CD14-positive monocyte (primary cell): ENCODE measurements around the gene PCDHGC3. TPM values are rescaled to one million over a fixed set of nuclear protein-coding genes. Genes with fewer than 3 reads are reported as not detected.

Experiments
- DNase-seq, 3 donors: peaks; one replicate each; pipeline ENCODE4 v3.0.0-alpha.2; 2011 to 2022
- H2AFZ ChIP-seq: 2 replicates; pipeline ENCODE4 v1.6.0; 2012; ENCODE audit warnings: mild to moderate bottlenecking, low read depth, low read length, inconsistent platforms; ENCODE audit not compliant: insufficient read depth, poor library complexity, severe bottlenecking
- H3K27ac ChIP-seq, 2 donors: 1 replicate in 1 of 2; 2 replicates in 1 of 2; pipeline ENCODE4 v1.5.1; 2012 to 2013; ENCODE audit warnings: low read length in 2 of 2, control low read depth in 1 of 2, inconsistent platforms in 1 of 2, low read depth in 1 of 2, mild to moderate bottlenecking in 1 of 2
- H3K27me3 ChIP-seq, 2 donors: one replicate each; pipeline versions ENCODE4 v1.6.0 to v1.6.1; 2011 to 2013; ENCODE audit warnings: low read length in 2 of 2; ENCODE audit not compliant: control insufficient read depth in 2 of 2, insufficient read depth in 2 of 2
- H3K36me3 ChIP-seq, 2 donors: replicated peaks in 1 of 2; 1 replicate in 1 of 2; 2 replicates in 1 of 2; pipeline versions ENCODE4 v1.5.1 to v1.6.1; 2012 to 2013; ENCODE audit warnings: low read length in 2 of 2, control low read depth in 1 of 2, inconsistent platforms in 1 of 2, mild to moderate bottlenecking in 1 of 2; ENCODE audit not compliant: insufficient read depth in 2 of 2, control insufficient read depth in 1 of 2
- H3K4me1 ChIP-seq, 2 donors: 1 replicate in 1 of 2; 2 replicates in 1 of 2; pipeline versions ENCODE4 v1.5.1 to v1.6.1; 2012 to 2013; ENCODE audit warnings: low read length in 2 of 2, control low read depth in 1 of 2, inconsistent platforms in 1 of 2, mild to moderate bottlenecking in 1 of 2, moderate library complexity in 1 of 2; ENCODE audit not compliant: insufficient read depth in 2 of 2, control insufficient read depth in 1 of 2
- H3K4me2 ChIP-seq: replicated peaks from 2 replicates; pipeline ENCODE3; 2012; ENCODE audit warnings: low read length, moderate library complexity, mild to moderate bottlenecking; ENCODE audit not compliant: poor library complexity, severe bottlenecking; ENCODE audit errors: extremely low read depth
- H3K4me3 ChIP-seq, 3 experiments: fragments of 200-600 bp in 1 of 3; sonication (generic) in 1 of 3; replicated peaks in 1 of 3; 1 replicate in 2 of 3; 2 replicates in 1 of 3; pipeline ENCODE4 v1.5.1; 2011 to 2013; ENCODE audit warnings: low read length in 3 of 3, mild to moderate bottlenecking in 3 of 3, control low read depth in 2 of 3, low read depth in 2 of 3, inconsistent platforms in 1 of 3, moderate library complexity in 1 of 3
- H3K79me2 ChIP-seq: 2 replicates; pipeline ENCODE4 v1.6.0; 2012; ENCODE audit warnings: mild to moderate bottlenecking, control low read depth, inconsistent platforms, low read length, moderate library complexity; ENCODE audit not compliant: insufficient read depth
- H3K9ac ChIP-seq: 2 replicates; pipeline ENCODE4 v1.6.0; 2017; ENCODE audit warnings: low read length, mild to moderate bottlenecking; ENCODE audit not compliant: insufficient read depth, poor library complexity, severe bottlenecking
- H3K9me3 ChIP-seq, 2 donors: replicated peaks in 1 of 2; 1 replicate in 1 of 2; 2 replicates in 1 of 2; pipeline versions ENCODE4 v1.5.1 to v1.6.1; 2012 to 2013; ENCODE audit warnings: low read length in 2 of 2, control low read depth in 1 of 2; ENCODE audit not compliant: control insufficient read depth in 1 of 2, insufficient read depth in 1 of 2
- H4K20me1 ChIP-seq: 2 replicates; pipeline ENCODE4 v1.6.0; 2012; ENCODE audit warnings: mild to moderate bottlenecking, low read length, control low read depth, moderate library complexity; ENCODE audit not compliant: insufficient read depth
- H3K27ac Mint-ChIP-seq, 7 donors: one replicate each; pipeline ENCODE4 v1.8.0; 2020; ENCODE audit warnings: mild to moderate bottlenecking in 7 of 7, mixed read lengths in 7 of 7, moderate library complexity in 6 of 7, inconsistent platforms in 2 of 7
- H3K27me3 Mint-ChIP-seq, 3 donors: one replicate each; pipeline ENCODE4 v1.8.0; 2021 to 2022; ENCODE audit warnings: low read depth in 3 of 3, mild to moderate bottlenecking in 3 of 3, mixed read lengths in 3 of 3, moderate library complexity in 3 of 3, inconsistent platforms in 1 of 3
- H3K36me3 Mint-ChIP-seq, 2 donors: one replicate each; pipeline ENCODE4 v1.8.0; 2020; ENCODE audit warnings: mixed read lengths in 2 of 2, inconsistent platforms in 1 of 2, mild to moderate bottlenecking in 1 of 2
- H3K4me1 Mint-ChIP-seq: one replicate; pipeline ENCODE4 v1.8.0; 2020; ENCODE audit warnings: mild to moderate bottlenecking, mixed read lengths
- H3K4me3 Mint-ChIP-seq, 2 donors: one replicate each; pipeline ENCODE4 v1.8.0; 2020; ENCODE audit warnings: mild to moderate bottlenecking in 2 of 2, mixed read lengths in 2 of 2, moderate library complexity in 1 of 2
- H3K9me3 Mint-ChIP-seq, 7 donors: one replicate each; pipeline ENCODE4 v1.8.0; 2020 to 2022; ENCODE audit warnings: mixed read lengths in 7 of 7, mild to moderate bottlenecking in 6 of 7, moderate library complexity in 6 of 7, inconsistent platforms in 2 of 7
- WGBS: methylation state at CpG from one replicate; pipeline ENCODE4 v1.1.5; 2013; ENCODE audit warnings: missing lambda C conversion rate; ENCODE audit not compliant: insufficient coverage; 5-methylcytosine and 5-hydroxymethylcytosine counted together
- intact Hi-C, 2 donors: fragments of 100-400 bp; cut with micrococcal nuclease; formaldehyde crosslinking; loops; one replicate each; pipeline versions ENCODE4 v1.15.0 to v1.15.1; 2023
- polyA plus RNA-seq, 3 donors: library from polyadenylated mRNA; depleted of rRNA in 1 of 3; unstranded in 2 of 3; stranded (reverse) in 1 of 3; fragments of 300-500 nt in 2 of 3; fragments of >200 nt in 1 of 3; fragmentation: Illumina TruSeq in 2 of 3; gene quantifications; 1 replicate in 2 of 3; 2 replicates in 1 of 3; pipeline ENCODE4 v1.2.3, GENCODE V29; 2012 to 2021
- TF ChIP-seq, protein P1 (sequence below): fragments of 200-600 bp; IDR thresholded peaks from one replicate; pipeline ENCODE4 v1.8.0; 2022; ENCODE audit warnings: antibody characterized with exemption, mild to moderate bottlenecking

Gene PCDHGC3
- polyA plus RNA-seq, 3 donors, result 0.33 TPM; not detected in 2

DNA sequence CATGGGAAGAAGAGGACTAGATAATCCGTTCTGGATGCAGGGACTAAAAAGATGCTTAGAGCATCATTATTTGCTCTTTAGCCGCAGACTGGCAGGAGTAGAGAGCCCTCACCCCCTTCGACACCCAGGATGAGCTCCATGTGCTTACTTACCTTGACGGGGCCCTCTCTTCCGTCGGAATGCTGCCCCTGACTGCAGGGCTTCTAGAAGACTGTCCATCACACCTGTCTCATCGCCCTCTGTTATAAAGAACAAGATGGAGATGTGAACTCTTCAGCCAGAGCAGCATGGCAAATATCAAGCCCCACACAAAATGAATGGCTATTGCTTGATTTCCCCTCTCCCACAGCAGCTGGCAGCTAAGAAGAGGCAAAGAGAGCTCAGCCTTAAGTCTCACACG is 48.2 kb downstream of the PCDHGC3 start:
- H3K9ac ChIP-seq, result no peak overlapping the region
- peaks cover 39 to 41% of the 10 kb centered on the region in 2 donors for H3K4me1 ChIP-seq
- peaks cover 13% of the 10 kb centered on the region for H3K79me2 ChIP-seq
- H3K9me3 ChIP-seq, result no peaks in the 10 kb centered on the region
- Mint-ChIP-seq H3K4me3 (no peak overlapping the region), H3K27ac (peak overlapping the region in 1 of 7 donors; percentile 82), H3K36me3 (peaks cover 28 to 42% of the 10 kb centered on the region in 2 donors), H3K9me3 (no peaks in the 10 kb centered on the region), H3K4me1 (peaks cover 51% of the 10 kb centered on the region), H3K27me3 (no peaks in the 10 kb centered on the region)
- no peak overlapping the region for H2AFZ ChIP-seq
- 100% methylated on average over 2 of the region's 8 CpGs for WGBS
- H3K36me3 ChIP-seq, result peaks cover 65 to 79% of the 10 kb centered on the region in 2 donors
- DNase-seq, result no peak
- no peaks in the 10 kb centered on the region for H3K27me3 ChIP-seq
- TF ChIP-seq, protein P1, sequence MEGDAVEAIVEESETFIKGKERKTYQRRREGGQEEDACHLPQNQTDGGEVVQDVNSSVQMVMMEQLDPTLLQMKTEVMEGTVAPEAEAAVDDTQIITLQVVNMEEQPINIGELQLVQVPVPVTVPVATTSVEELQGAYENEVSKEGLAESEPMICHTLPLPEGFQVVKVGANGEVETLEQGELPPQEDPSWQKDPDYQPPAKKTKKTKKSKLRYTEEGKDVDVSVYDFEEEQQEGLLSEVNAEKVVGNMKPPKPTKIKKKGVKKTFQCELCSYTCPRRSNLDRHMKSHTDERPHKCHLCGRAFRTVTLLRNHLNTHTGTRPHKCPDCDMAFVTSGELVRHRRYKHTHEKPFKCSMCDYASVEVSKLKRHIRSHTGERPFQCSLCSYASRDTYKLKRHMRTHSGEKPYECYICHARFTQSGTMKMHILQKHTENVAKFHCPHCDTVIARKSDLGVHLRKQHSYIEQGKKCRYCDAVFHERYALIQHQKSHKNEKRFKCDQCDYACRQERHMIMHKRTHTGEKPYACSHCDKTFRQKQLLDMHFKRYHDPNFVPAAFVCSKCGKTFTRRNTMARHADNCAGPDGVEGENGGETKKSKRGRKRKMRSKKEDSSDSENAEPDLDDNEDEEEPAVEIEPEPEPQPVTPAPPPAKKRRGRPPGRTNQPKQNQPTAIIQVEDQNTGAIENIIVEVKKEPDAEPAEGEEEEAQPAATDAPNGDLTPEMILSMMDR, result no peak
- intact Hi-C loops, result loop anchor here (5.0 kb wide), 4 partner anchors 107 to 202 kb away; partner anchors contain the start of genes HDAC3 (in 1 of the 2), PCDHGA10 (in 1 of the 2), PCDHGB7 (in 1 of the 2) and RELL2 (in 1 of the 2)
- H3K4me2 ChIP-seq, result no peak overlapping the region
- H3K4me3 ChIP-seq, result no peak overlapping the region
- peaks cover 93% of the 10 kb centered on the region for H4K20me1 ChIP-seq
- H3K27ac ChIP-seq, result no peak overlapping the region

DNA sequence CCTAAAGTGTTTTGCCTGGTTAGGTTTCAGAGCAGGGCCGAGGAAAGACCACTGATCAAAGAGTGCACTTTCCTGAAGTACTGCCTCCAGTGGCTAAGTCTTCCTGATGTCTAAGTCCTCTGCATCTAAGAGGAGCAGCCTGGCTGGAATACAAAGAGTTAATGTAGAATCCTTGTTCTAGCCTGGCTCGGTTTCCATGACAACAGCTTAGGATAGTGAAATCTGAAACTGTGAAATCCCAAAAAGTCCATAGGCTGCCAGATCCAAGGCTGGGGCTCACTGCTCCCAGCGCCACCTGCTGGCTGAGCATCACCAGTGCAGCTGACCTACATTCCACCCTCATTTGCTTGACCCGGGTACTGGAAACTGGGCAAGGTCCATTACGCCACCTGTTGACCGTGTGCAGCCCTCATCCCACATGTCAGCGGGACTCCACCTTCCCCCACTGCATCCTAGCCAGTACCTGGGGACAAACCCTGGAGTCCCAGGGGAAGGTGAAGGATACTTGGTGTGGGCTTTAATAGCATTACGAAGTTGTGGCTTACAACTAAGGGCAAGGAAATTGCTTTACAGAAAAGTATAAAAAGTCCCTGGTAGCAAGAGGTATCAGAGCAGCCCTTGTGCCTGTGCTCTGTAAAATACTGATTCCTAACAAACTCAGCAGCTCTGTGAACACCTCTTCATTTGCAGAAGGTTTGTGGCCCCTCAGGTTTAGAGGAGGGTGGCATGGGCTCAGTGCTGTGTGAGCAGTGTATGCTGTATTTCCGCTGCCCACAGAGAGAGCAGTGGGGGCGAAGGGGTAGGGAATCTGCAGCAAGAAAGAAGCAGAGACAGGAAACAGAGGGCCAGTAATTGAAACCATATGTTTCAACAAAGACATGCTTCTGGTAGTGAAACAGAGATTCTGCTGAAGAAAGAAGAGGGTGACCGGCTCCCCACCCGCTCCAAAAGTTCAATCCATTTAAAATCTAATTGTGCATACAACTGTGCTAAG is 49.1 kb downstream of the PCDHGC3 start:
- Mint-ChIP-seq H3K27me3 (no peaks in the 10 kb centered on the region), H3K9me3 (no peaks in the 10 kb centered on the region), H3K27ac (peak overlapping the region in 5 of 7 donors; percentile 22 to 82 (median 47)), H3K36me3 (peaks cover 20 to 36% of the 10 kb centered on the region in 2 donors), H3K4me3 (no peak overlapping the region), H3K4me1 (peaks cover 42% of the 10 kb centered on the region)
- TF ChIP-seq, protein P1, result peak; percentile 99
- Histone ChIP-seq H3K4me2 (no peak overlapping the region), H3K4me3 (no peak overlapping the region), H3K79me2 (peaks cover 8% of the 10 kb centered on the region), H3K4me1 (peaks cover 30 to 32% of the 10 kb centered on the region in 2 donors), H3K9me3 (no peaks in the 10 kb centered on the region), H3K36me3 (peaks cover 70 to 81% of the 10 kb centered on the region in 2 donors), H3K9ac (no peak overlapping the region), H4K20me1 (peaks cover 91% of the 10 kb centered on the region), H3K27ac (peak overlapping the region in 1 of 2 donors; percentile 15), H2AFZ (no peak overlapping the region), H3K27me3 (no peaks in the 10 kb centered on the region)
- intact Hi-C loops, result loop anchor here (5.0 kb wide), 5 partner anchors 37 to 203 kb away; partner anchors contain the start of genes HDAC3 (in 1 of the 2), PCDHGA10 (in 1 of the 2), PCDHGB7 (in 1 of the 2) and RELL2 (in 1 of the 2)
- DNase-seq, result peak; percentile 64 to 89 (median 80)
- WGBS, result 49% methylated on average over 7 of the region's 12 CpGs
